HL-60 (cell line): ENCODE measurements around the gene CCDC71L.
"Not testable (repeated sequence)": the region's sequence is repeated elsewhere in the genome, so short reads cannot be mapped to it uniquely, and the experiment has no call there.

Experiments
- DNase-seq, 2 experiments: peaks; one replicate each; pipeline ENCODE4 v3.0.0-alpha.2; 2010 to 2020; ENCODE audit warnings: low read depth in 1 of 2, low spot score in 1 of 2
- H3K27ac ChIP-seq: fragments of 250-450 bp; sonication (Bioruptor Pico); replicated peaks from 2 replicates; pipeline ENCODE4 v1.5.1; 2020; ENCODE audit warnings: mild to moderate bottlenecking, moderate library complexity
- H3K27me3 ChIP-seq: fragments of 250-450 bp; sonication (Bioruptor Pico); 2 replicates; pipeline ENCODE4 v1.5.1; 2021; ENCODE audit warnings: mild to moderate bottlenecking, moderate library complexity; ENCODE audit not compliant: insufficient read depth, poor library complexity, severe bottlenecking
- H3K4me3 ChIP-seq: replicated peaks from 2 replicates; pipeline ENCODE4 v1.5.1; 2011; ENCODE audit warnings: mild to moderate bottlenecking, control low read depth, low read length; ENCODE audit not compliant: insufficient read depth
- CTCF ChIP-seq: IDR thresholded peaks from one replicate; pipeline ENCODE4 v1.5.1; 2011; ENCODE audit warnings: low read length, control low read depth, inconsistent platforms; ENCODE audit not compliant: insufficient read depth
- GABPA ChIP-seq: IDR thresholded peaks from 2 replicates; pipeline ENCODE4 v1.6.1; 2012; ENCODE audit warnings: low read depth
- POLR2AphosphoS5 ChIP-seq: IDR thresholded peaks from 2 replicates; pipeline ENCODE4 v1.6.1; 2012; ENCODE audit warnings: low read depth
- REST ChIP-seq: IDR thresholded peaks from 2 replicates; pipeline ENCODE4 v1.6.1; 2012; ENCODE audit warnings: low read depth; ENCODE audit not compliant: insufficient replicate concordance
- SPI1 ChIP-seq: IDR thresholded peaks from 2 replicates; pipeline ENCODE4 v1.6.1; 2012; ENCODE audit warnings: low read depth, mild to moderate bottlenecking, borderline replicate concordance

The CCDC71L gene

GRCh38 chr7:106692450-106693051, 31.6 kb upstream of the CCDC71L start:
- no peaks in the 10 kb centered on the region for H3K27me3 ChIP-seq
- no peak for TF ChIP-seq POLR2AphosphoS5
- TF ChIP-seq SPI1: no peak
- TF ChIP-seq CTCF: no peak
- TF ChIP-seq GABPA: no peak
- no peak for TF ChIP-seq REST
- no peak overlapping the region for H3K27ac ChIP-seq
- H3K4me3 ChIP-seq: no peak overlapping the region
- no peak for DNase-seq

GRCh38 chr7:106688161-106688560, 27.2 kb upstream of the CCDC71L start:
- DNase-seq, H3K27me3 ChIP-seq, H3K4me3 ChIP-seq, H3K27ac ChIP-seq: not testable (repeated sequence)

- Histone ChIP-seq H3K4me3 (no peak overlapping the region), H3K27me3 (no peaks in the 10 kb centered on the region), H3K27ac (no peak overlapping the region)
- TF ChIP-seq REST (no peak), GABPA (no peak), SPI1 (no peak)
- DNase-seq: no peak
Measured at GRCh38 chr7:106683941-106684340, 23.0 kb upstream of the CCDC71L start.

GRCh38 chr7:106681815-106682495, 21.0 kb upstream of the CCDC71L start:
- no peak for DNase-seq
- Histone ChIP-seq H3K27ac (no peak overlapping the region), H3K4me3 (no peak overlapping the region), H3K27me3 (no peaks in the 10 kb centered on the region)
- TF ChIP-seq POLR2AphosphoS5 (no peak), GABPA (no peak), SPI1 (no peak), REST (no peak), CTCF (no peak)
